Measurements from ENCODE around the gene BRIX1. TPM values are rescaled to one million over a fixed set of nuclear protein-coding genes. Genes with fewer than 3 reads are reported as not detected.

The BRIX1 gene
- total RNA-seq, 1 donor from 2014 or later, result 43.2 TPM

DNA sequence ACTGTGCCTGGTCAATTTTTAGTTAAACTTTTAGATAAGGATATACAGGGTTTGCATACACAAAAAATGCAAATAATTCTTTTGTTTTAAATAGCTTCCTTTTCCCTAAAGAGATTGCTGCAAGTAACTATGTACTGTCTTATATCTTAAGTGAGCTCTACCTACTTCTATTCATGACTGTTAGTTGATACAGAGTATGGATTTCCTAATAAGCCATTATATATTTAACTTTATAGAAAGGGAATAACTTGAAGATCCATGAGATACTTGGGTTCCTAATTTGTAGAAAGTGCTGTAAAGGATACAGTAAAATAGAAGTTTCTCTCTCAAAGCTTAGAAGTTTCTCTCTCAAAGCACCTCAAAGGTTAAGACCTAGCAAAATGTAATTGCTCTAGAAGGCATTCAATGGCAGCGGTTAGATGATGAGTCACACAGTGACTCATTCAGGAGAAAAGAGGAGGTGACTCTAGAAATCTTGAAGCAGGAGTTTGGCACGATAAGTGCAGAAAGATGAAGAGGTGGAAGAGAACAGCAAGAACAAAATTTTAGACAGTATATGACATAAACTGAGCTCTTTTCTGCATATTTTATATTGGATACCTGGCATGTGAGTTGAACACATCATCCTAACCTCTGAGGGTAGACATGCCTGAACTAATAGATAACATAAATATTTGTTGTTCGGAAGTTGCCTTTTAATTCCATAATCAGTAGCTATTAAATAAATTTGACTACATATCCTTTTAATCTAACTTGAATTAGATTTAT, 8.4 kb downstream of the BRIX1 start:
- Mint-ChIP-seq H3K9me3 (no peaks in the 10 kb centered on the region), H3K36me3 (ENCODE audit: low read depth) (peaks cover 8% of the 10 kb centered on the region), H3K4me3 (no peak overlapping the region), H3K27me3 (ENCODE audit: low read depth) (no peaks in the 10 kb centered on the region), H3K27ac (ENCODE audit: unreplicated experiment) (no peak overlapping the region), H3K4me1 (peaks cover 3% of the 10 kb centered on the region)
- TF ChIP-seq, protein P1, sequence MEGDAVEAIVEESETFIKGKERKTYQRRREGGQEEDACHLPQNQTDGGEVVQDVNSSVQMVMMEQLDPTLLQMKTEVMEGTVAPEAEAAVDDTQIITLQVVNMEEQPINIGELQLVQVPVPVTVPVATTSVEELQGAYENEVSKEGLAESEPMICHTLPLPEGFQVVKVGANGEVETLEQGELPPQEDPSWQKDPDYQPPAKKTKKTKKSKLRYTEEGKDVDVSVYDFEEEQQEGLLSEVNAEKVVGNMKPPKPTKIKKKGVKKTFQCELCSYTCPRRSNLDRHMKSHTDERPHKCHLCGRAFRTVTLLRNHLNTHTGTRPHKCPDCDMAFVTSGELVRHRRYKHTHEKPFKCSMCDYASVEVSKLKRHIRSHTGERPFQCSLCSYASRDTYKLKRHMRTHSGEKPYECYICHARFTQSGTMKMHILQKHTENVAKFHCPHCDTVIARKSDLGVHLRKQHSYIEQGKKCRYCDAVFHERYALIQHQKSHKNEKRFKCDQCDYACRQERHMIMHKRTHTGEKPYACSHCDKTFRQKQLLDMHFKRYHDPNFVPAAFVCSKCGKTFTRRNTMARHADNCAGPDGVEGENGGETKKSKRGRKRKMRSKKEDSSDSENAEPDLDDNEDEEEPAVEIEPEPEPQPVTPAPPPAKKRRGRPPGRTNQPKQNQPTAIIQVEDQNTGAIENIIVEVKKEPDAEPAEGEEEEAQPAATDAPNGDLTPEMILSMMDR (conservative IDR thresholded peaks at IDR 0.05), result no peak
- DNase-seq (ENCODE audit: low read depth, low spot score), result no peak

DNA sequence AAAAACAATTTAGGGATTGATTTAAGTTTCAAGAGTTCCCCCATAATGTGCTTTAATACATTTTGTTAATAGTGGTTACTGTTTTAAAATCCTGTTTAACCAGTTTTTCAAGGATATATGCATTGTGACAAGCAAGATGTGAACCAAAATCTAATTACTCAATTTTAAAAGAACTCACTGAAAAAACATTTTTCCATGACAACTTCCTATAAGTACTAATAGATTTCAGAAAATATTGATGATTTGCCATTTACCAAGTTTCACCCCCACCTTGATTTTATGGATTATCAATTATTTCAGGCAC, 8.9 kb downstream of the BRIX1 start:
- Mint-ChIP-seq H3K27me3 (ENCODE audit: low read depth) (peaks cover 3% of the 10 kb centered on the region), H3K27ac (ENCODE audit: unreplicated experiment) (no peak overlapping the region), H3K9me3 (no peaks in the 10 kb centered on the region), H3K4me1 (peaks cover 7% of the 10 kb centered on the region), H3K4me3 (no peak overlapping the region), H3K36me3 (ENCODE audit: low read depth) (peaks cover 8% of the 10 kb centered on the region)
- no peak for DNase-seq (ENCODE audit: low read depth, low spot score)
- TF ChIP-seq, protein P1 (conservative IDR thresholded peaks at IDR 0.05), result no peak

DNA sequence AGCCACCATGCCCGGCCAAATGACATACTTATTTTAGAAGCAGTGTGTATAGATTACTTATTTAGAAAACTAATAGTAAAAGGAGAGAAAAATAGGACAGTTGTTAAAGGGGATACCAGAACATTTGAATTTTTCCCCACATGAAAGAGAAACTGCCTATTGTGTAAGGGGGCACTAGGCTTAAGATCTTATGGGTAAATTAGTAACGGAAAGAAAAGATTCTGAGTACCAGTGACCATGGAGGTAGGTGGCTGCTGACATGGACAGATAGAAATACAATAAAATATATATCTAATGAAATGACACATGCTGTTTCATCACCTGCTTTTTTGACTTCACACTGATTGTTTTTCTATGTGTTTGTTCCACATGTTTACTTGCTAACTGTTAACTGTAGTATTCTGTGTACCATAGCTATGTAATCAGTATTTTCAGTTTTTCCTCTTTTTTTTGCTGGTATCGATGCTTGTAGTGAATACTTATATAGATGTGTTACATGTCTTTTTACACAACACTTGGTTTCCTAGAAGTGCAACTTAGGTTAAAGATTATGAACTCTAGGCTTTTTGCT, 10.9 kb downstream of the BRIX1 start:
- TF ChIP-seq, protein P1 (conservative IDR thresholded peaks at IDR 0.05), result no peak
- Mint-ChIP-seq H3K27me3 (ENCODE audit: low read depth) (peaks cover 3% of the 10 kb centered on the region), H3K9me3 (no peaks in the 10 kb centered on the region), H3K4me1 (peaks cover 20% of the 10 kb centered on the region), H3K27ac (ENCODE audit: unreplicated experiment) (no peak overlapping the region), H3K36me3 (ENCODE audit: low read depth) (peaks cover 6% of the 10 kb centered on the region), H3K4me3 (peak overlapping the region; percentile 49)
- DNase-seq (ENCODE audit: low read depth, low spot score), result no peak

DNA sequence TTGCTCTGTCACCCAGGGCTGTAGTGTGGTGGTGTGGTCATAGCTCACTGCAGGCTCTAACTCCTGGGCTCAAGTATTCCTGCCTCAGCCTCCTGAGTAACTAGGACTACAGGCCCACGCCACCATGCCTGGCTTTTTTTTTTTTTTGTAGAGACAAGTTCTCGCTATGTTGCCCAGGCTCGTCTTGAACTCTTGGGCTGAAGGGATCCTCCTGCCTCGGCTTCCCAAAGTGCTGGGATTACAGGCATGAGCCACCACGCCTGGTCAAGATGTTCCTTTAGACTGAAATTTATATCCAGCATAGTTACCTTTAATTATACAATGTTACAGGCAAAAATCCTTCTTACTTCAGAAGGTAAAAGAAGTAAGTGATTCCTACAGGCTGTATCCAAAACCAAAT, 12.3 kb downstream of the BRIX1 start:
- Mint-ChIP-seq H3K27me3 (ENCODE audit: low read depth) (peaks cover 3% of the 10 kb centered on the region), H3K4me1 (peaks cover 25% of the 10 kb centered on the region), H3K36me3 (ENCODE audit: low read depth) (peaks cover 5% of the 10 kb centered on the region), H3K9me3 (no peaks in the 10 kb centered on the region), H3K27ac (ENCODE audit: unreplicated experiment) (no peak overlapping the region), H3K4me3 (peak overlapping the region; percentile 51)
- TF ChIP-seq, protein P1 (conservative IDR thresholded peaks at IDR 0.05), result no peak
- no peak for DNase-seq (ENCODE audit: low read depth, low spot score)

DNA sequence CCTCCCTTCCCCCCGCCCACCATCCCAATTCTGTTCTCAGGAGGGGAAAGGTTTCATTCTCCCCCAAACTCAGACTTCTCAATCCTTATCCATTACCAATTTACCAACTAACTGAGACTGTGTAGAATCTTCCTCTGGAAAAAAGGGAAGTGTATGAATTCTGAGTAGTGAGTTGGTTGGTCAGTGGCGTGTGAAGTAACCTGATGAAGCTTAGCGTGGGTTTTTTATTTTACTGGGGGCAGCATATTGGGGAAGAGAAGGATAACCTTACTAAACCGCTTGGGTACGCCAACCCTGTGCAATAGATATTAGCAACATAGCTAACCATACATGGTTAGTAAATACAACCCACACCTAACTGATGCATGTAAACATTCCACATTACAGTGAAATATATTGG, 12.8 kb downstream of the BRIX1 start:
- no peak for DNase-seq (ENCODE audit: low read depth, low spot score)
- H3K9me3 Mint-ChIP-seq, result no peaks in the 10 kb centered on the region
- TF ChIP-seq, protein P1 (conservative IDR thresholded peaks at IDR 0.05), result no peak
- H3K4me3 Mint-ChIP-seq, result peak overlapping the region; percentile 38
- H3K27ac Mint-ChIP-seq (ENCODE audit: unreplicated experiment), result no peak overlapping the region
- peaks cover 3% of the 10 kb centered on the region for H3K27me3 Mint-ChIP-seq (ENCODE audit: low read depth)
- peaks cover 5% of the 10 kb centered on the region for H3K36me3 Mint-ChIP-seq (ENCODE audit: low read depth)
- H3K4me1 Mint-ChIP-seq, result peaks cover 25% of the 10 kb centered on the region
